ENCODE results near the gene MYL5.
A peak's percentile ranks its signal among the peaks of the same experiment; 100 is the strongest.

The MYL5 gene

GRCh38 chr4:657834-658667 is 16.3 kb upstream of the MYL5 start:
- in situ Hi-C loops (cut with MboI; ENCODE audit: low sequenced_read_pairs): no loop called here
- Histone ChIP-seq H3K27me3 (ENCODE audit: low read depth) (no peaks in the 10 kb centered on the region), H3K36me3 (replicated peaks) (no peaks in the 10 kb centered on the region), H3K9me3 (no peaks in the 10 kb centered on the region), H3K4me1 (no peaks in the 10 kb centered on the region), H3K4me3 (no peak overlapping the region)
- no peak for DNase-seq (ENCODE audit: low spot score in 2 of 2)

GRCh38 chr4:658681-659667 is 15.4 kb upstream of the MYL5 start:
- Histone ChIP-seq H3K9me3 (no peaks in the 10 kb centered on the region), H3K4me3 (no peak overlapping the region), H3K4me1 (peaks cover 3% of the 10 kb centered on the region; the same call in 1 of the 2 replicates), H3K27me3 (ENCODE audit: low read depth) (no peaks in the 10 kb centered on the region), H3K36me3 (replicated peaks) (no peaks in the 10 kb centered on the region)
- in situ Hi-C loops (cut with MboI; ENCODE audit: low sequenced_read_pairs): no loop called here
- no peak for DNase-seq (ENCODE audit: low spot score in 2 of 2)

- no peaks in the 10 kb centered on the region for H3K9me3 ChIP-seq
- no peaks in the 10 kb centered on the region for H3K36me3 ChIP-seq (replicated peaks)
- H3K4me1 ChIP-seq: peaks cover 3% of the 10 kb centered on the region; the same call in 1 of the 2 replicates
These were observed 14.5 kb upstream of the MYL5 start for GRCh38 chr4:659851-660250.

GRCh38 chr4:660401-660800 is 13.9 kb upstream of the MYL5 start:
- no peaks in the 10 kb centered on the region for H3K27me3 ChIP-seq (ENCODE audit: low read depth)
- H3K9me3 ChIP-seq: no peaks in the 10 kb centered on the region
- in situ Hi-C loops (cut with MboI; ENCODE audit: low sequenced_read_pairs): no loop called here
- H3K4me3 ChIP-seq: no peak overlapping the region
- H3K4me1 ChIP-seq: peaks cover 3% of the 10 kb centered on the region; the same call in 1 of the 2 replicates
- H3K36me3 ChIP-seq (replicated peaks): no peaks in the 10 kb centered on the region
- no peak for DNase-seq (ENCODE audit: low spot score in 2 of 2)

More at GRCh38 chr4:659851-660250, 14.5 kb upstream of the MYL5 start:
- Histone ChIP-seq H3K27me3 (ENCODE audit: low read depth) (no peaks in the 10 kb centered on the region), H3K4me3 (no peak overlapping the region)
- no peak for DNase-seq (ENCODE audit: low spot score in 2 of 2)
- in situ Hi-C loops (cut with MboI; ENCODE audit: low sequenced_read_pairs): no loop called here

- in situ Hi-C loops (cut with MboI; ENCODE audit: low sequenced_read_pairs): no loop called here
- Histone ChIP-seq H3K4me3 (no peak overlapping the region), H3K27me3 (ENCODE audit: low read depth) (no peaks in the 10 kb centered on the region), H3K4me1 (peaks cover 3% of the 10 kb centered on the region; the same call in 1 of the 2 replicates), H3K9me3 (no peaks in the 10 kb centered on the region), H3K36me3 (replicated peaks) (no peaks in the 10 kb centered on the region)
- no peak for DNase-seq (ENCODE audit: low spot score in 2 of 2)
These were observed 13.1 kb upstream of the MYL5 start for GRCh38 chr4:661231-661630.

- in situ Hi-C loops (cut with MboI; ENCODE audit: low sequenced_read_pairs): no loop called here
- Histone ChIP-seq H3K9me3 (no peaks in the 10 kb centered on the region), H3K27me3 (ENCODE audit: low read depth) (no peaks in the 10 kb centered on the region), H3K4me1 (peaks cover 3% of the 10 kb centered on the region; the same call in 1 of the 2 replicates), H3K4me3 (no peak overlapping the region), H3K36me3 (replicated peaks) (no peaks in the 10 kb centered on the region)
- no peak for DNase-seq (ENCODE audit: low spot score in 2 of 2)
These were observed 12.2 kb upstream of the MYL5 start for GRCh38 chr4:661881-662761.

- Histone ChIP-seq H3K9me3 (no peaks in the 10 kb centered on the region), H3K4me3 (peak overlapping the region; percentile 31)
- in situ Hi-C loops (cut with MboI; ENCODE audit: low sequenced_read_pairs): no loop called here
These were observed 11.3 kb upstream of the MYL5 start for GRCh38 chr4:663046-663437.

GRCh38 chr4:663438-664428 is 10.6 kb upstream of the MYL5 start:
- H3K36me3 ChIP-seq (replicated peaks): no peaks in the 10 kb centered on the region
- in situ Hi-C loops (cut with MboI; ENCODE audit: low sequenced_read_pairs): no loop called here
- H3K27me3 ChIP-seq (ENCODE audit: low read depth): no peaks in the 10 kb centered on the region
- H3K4me3 ChIP-seq: peak overlapping the region; percentile 31
- no peaks in the 10 kb centered on the region for H3K9me3 ChIP-seq
- H3K4me1 ChIP-seq: peaks cover 3% of the 10 kb centered on the region; the same call in 1 of the 2 replicates
- peak; percentile 25 to 87 for DNase-seq (ENCODE audit: low spot score in 2 of 2)

More at GRCh38 chr4:663046-663437, 11.3 kb upstream of the MYL5 start:
- no peak for DNase-seq (ENCODE audit: low spot score in 2 of 2)
- H3K36me3 ChIP-seq (replicated peaks): no peaks in the 10 kb centered on the region
- H3K27me3 ChIP-seq (ENCODE audit: low read depth): no peaks in the 10 kb centered on the region
- peaks cover 3% of the 10 kb centered on the region; the same call in 1 of the 2 replicates for H3K4me1 ChIP-seq

GRCh38 chr4:664713-665231 is 9.6 kb upstream of the MYL5 start:
- DNase-seq (ENCODE audit: low spot score in 2 of 2): no peak
- no peaks in the 10 kb centered on the region for H3K27me3 ChIP-seq (ENCODE audit: low read depth)
- no peaks in the 10 kb centered on the region for H3K36me3 ChIP-seq (replicated peaks)
- in situ Hi-C loops (cut with MboI; ENCODE audit: low sequenced_read_pairs): no loop called here
- H3K4me3 ChIP-seq: no peak overlapping the region; the same call in 1 of the 2 replicates
- no peaks in the 10 kb centered on the region for H3K9me3 ChIP-seq
- H3K4me1 ChIP-seq: peaks cover 3% of the 10 kb centered on the region; the same call in 1 of the 2 replicates

GRCh38 chr4:665381-665750 is 9.0 kb upstream of the MYL5 start:
- no peaks in the 10 kb centered on the region for H3K27me3 ChIP-seq (ENCODE audit: low read depth)
- no peaks in the 10 kb centered on the region for H3K9me3 ChIP-seq
- in situ Hi-C loops (cut with MboI; ENCODE audit: low sequenced_read_pairs): no loop called here
- H3K4me1 ChIP-seq: peaks cover 3% of the 10 kb centered on the region; the same call in 1 of the 2 replicates
- H3K36me3 ChIP-seq (replicated peaks): peaks cover under 1% of the 10 kb centered on the region; the same call in 1 of the 2 replicates
- DNase-seq (ENCODE audit: low spot score in 2 of 2): no peak
- H3K4me3 ChIP-seq: no peak overlapping the region

GRCh38 chr4:665751-666435 is 8.4 kb upstream of the MYL5 start:
- peaks cover 3% of the 10 kb centered on the region; the same call in 1 of the 2 replicates for H3K4me1 ChIP-seq
- in situ Hi-C loops (cut with MboI; ENCODE audit: low sequenced_read_pairs): no loop called here
- no peak overlapping the region for H3K4me3 ChIP-seq
- H3K36me3 ChIP-seq (replicated peaks): peaks cover 6% of the 10 kb centered on the region
- DNase-seq (ENCODE audit: low spot score in 2 of 2): no peak
- H3K9me3 ChIP-seq: no peaks in the 10 kb centered on the region
- H3K27me3 ChIP-seq (ENCODE audit: low read depth): no peaks in the 10 kb centered on the region

Data from HAP-1 (cell line).